Naive B cell (primary cell): ENCODE data around the gene MPPE1. TPM values are rescaled to one million over a fixed set of nuclear protein-coding genes. Genes with fewer than 3 reads are reported as not detected.

ENCODE experiments used
- polyA plus RNA-seq, 6 donors: library from polyadenylated mRNA; unstranded; fragments of 300-500 nt; fragmentation: Illumina TruSeq; gene quantifications; one replicate each; pipeline ENCODE4 v1.2.3, GENCODE V29; 2021; ENCODE audit warnings: low read depth in 6 of 6

The MPPE1 gene
- polyA plus RNA-seq, 6 donors from 2014 or later: 41.2 to 59.4 (median 50.1) TPM

Other genes starting within 250 kb of the MPPE1 start
- gene GNAL, start 219.1 kb downstream of the MPPE1 start, polyA plus RNA-seq: under 1 TPM in 4 of 6 donors, not detected in 2; 0.05 to 0.48 (median 0.14) TPM
- 100 to 1,000 TPM in 3 of 6 donors, 10 to 100 TPM in 3; 93.4 to 119 (median 101) TPM for gene CHMP1B, start 56.9 kb downstream of the MPPE1 start, polyA plus RNA-seq
- 10 to 100 TPM in 5 of 6 donors, 1 to 10 TPM in 1; 9.9 to 18.6 (median 13.0) TPM for gene IMPA2, start 73.2 kb upstream of the MPPE1 start, polyA plus RNA-seq
- not detected for gene ANKRD62, start 185.5 kb upstream of the MPPE1 start, polyA plus RNA-seq